Muscle of leg (tissue), 16 donors: ENCODE results near the gene TOPAZ1. TPM values are rescaled to one million over a fixed set of nuclear protein-coding genes. Genes with fewer than 3 reads are reported as not detected.

ENCODE experiments used
- DNase-seq: peaks from one replicate; pipeline ENCODE4 v3.0.0; 2013
- H3K27ac ChIP-seq: one replicate; pipeline ENCODE4 v1.5.1; 2013; ENCODE audit warnings: mild to moderate bottlenecking, low read length, control low read depth
- H3K27me3 ChIP-seq: one replicate; pipeline ENCODE4 v1.6.1; 2013; ENCODE audit warnings: low read length; ENCODE audit not compliant: control insufficient read depth, insufficient read depth
- H3K36me3 ChIP-seq: one replicate; pipeline ENCODE4 v1.6.1; 2013; ENCODE audit warnings: low read length; ENCODE audit not compliant: control insufficient read depth, insufficient read depth
- H3K4me1 ChIP-seq: one replicate; pipeline ENCODE4 v1.6.1; 2013; ENCODE audit warnings: low read length; ENCODE audit not compliant: control insufficient read depth, insufficient read depth
- H3K4me3 ChIP-seq: one replicate; pipeline ENCODE4 v1.5.1; 2013; ENCODE audit warnings: low read length, control low read depth
- H3K9me3 ChIP-seq: replicated peaks from 2 replicates; pipeline ENCODE4 v1.6.1; 2013; ENCODE audit warnings: low read depth, low read length; ENCODE audit not compliant: control insufficient read depth
- WGBS: methylation state at CpG from one replicate; pipeline ENCODE4 v1.1.5; 2013; ENCODE audit warnings: missing lambda C conversion rate; ENCODE audit not compliant: insufficient coverage; 5-methylcytosine and 5-hydroxymethylcytosine counted together
- long read RNA-seq, 11 donors: transcript quantifications; one replicate each; lab custom pipeline, GENCODE V29; 2026
- polyA plus RNA-seq, 8 donors: library from polyadenylated mRNA; unstranded; fragments of 120-200 nt; gene quantifications; one replicate each; pipeline versions ENCODE4 v1.2.1 to v1.2.3, GENCODE V29; 2013; ENCODE audit warnings: inconsistent platforms in 1 of 8, low replicate concordance in 1 of 8; ENCODE audit not compliant: insufficient read length in 8 of 8, insufficient read depth in 1 of 8
- total RNA-seq: library from RNA; stranded (reverse); fragments of 120-200 nt; gene quantifications from one replicate; pipeline ENCODE4 v1.2.4, GENCODE V29; 2013

Gene TOPAZ1
- not detected for total RNA-seq
- not detected for polyA plus RNA-seq
- long read RNA-seq, donor 1: 0 reads
- long read RNA-seq, donor 2: 0 reads
- long read RNA-seq, donor 3: 0 reads
- long read RNA-seq, donor 4: 0 reads
- long read RNA-seq, donor 5: 0 reads
- long read RNA-seq, donor 6: 0 reads
- long read RNA-seq, donor 7: 0 reads
- long read RNA-seq, donor 8: 0 reads
- long read RNA-seq, donor 9: 0 reads
- long read RNA-seq, donor 10: 0 reads
- long read RNA-seq, donor 11: 0 reads

- Histone ChIP-seq H3K27ac (no peak within 1 kb of the TSS), H3K4me3 (no peak within 1 kb of the TSS), H3K4me1 (no peaks in the 10 kb centered on the region), H3K36me3 (no peaks in the 10 kb centered on the region), H3K9me3 (no peaks in the 10 kb centered on the region), H3K27me3 (no peaks in the 10 kb centered on the region)
- no peak for DNase-seq
- 96% methylated on average over 35 of the region's 35 CpGs for WGBS
Measured at GRCh38 chr3:44241706-44242105, at the start of gene TOPAZ1. TSS of gene TOPAZ1 (plus strand) at chr3:44241886. CDS start at chr3:44242054, 168 bp downstream.

- H3K36me3 ChIP-seq: no peaks in the 10 kb centered on the region
- H3K9me3 ChIP-seq: no peaks in the 10 kb centered on the region
- no peak overlapping the region for H3K4me3 ChIP-seq
- no peaks in the 10 kb centered on the region for H3K4me1 ChIP-seq
- H3K27me3 ChIP-seq: peaks cover 5% of the 10 kb centered on the region
- DNase-seq: peak; percentile 81
- WGBS: 30% methylated on average over 2 of the region's 15 CpGs
- H3K27ac ChIP-seq: no peak overlapping the region
Measured at GRCh38 chr3:44198284-44199269, 43.1 kb upstream of the TOPAZ1 start.

- Histone ChIP-seq H3K27me3 (peaks cover 3% of the 10 kb centered on the region), H3K36me3 (no peaks in the 10 kb centered on the region), H3K4me1 (no peaks in the 10 kb centered on the region), H3K27ac (no peak overlapping the region), H3K4me3 (no peak overlapping the region), H3K9me3 (no peaks in the 10 kb centered on the region)
- 70% methylated on average over 3 of the region's 4 CpGs for WGBS
- DNase-seq: no peak
Measured at GRCh38 chr3:44206261-44206660, 35.4 kb upstream of the TOPAZ1 start.

- Histone ChIP-seq H3K4me3 (no peak overlapping the region), H3K36me3 (no peaks in the 10 kb centered on the region), H3K27ac (no peak overlapping the region), H3K4me1 (no peaks in the 10 kb centered on the region), H3K9me3 (no peaks in the 10 kb centered on the region), H3K27me3 (no peaks in the 10 kb centered on the region)
- no peak for DNase-seq
- WGBS: 58% methylated on average over 8 of the region's 11 CpGs
Measured at GRCh38 chr3:44206862-44207652, 34.6 kb upstream of the TOPAZ1 start.

GRCh38 chr3:44208086-44208485, 33.6 kb upstream of the TOPAZ1 start:
- no peaks in the 10 kb centered on the region for H3K27me3 ChIP-seq
- no peaks in the 10 kb centered on the region for H3K36me3 ChIP-seq
- DNase-seq: no peak
- no peaks in the 10 kb centered on the region for H3K4me1 ChIP-seq
- no peak overlapping the region for H3K4me3 ChIP-seq
- H3K27ac ChIP-seq: no peak overlapping the region
- H3K9me3 ChIP-seq: no peaks in the 10 kb centered on the region
- no CpG with 5 or more reads among the region's 1 CpG for WGBS

- H3K27me3 ChIP-seq: no peaks in the 10 kb centered on the region
- H3K4me1 ChIP-seq: no peaks in the 10 kb centered on the region
- no peak for DNase-seq
- no peaks in the 10 kb centered on the region for H3K9me3 ChIP-seq
- H3K4me3 ChIP-seq: no peak overlapping the region
- H3K27ac ChIP-seq: no peak overlapping the region
- no peaks in the 10 kb centered on the region for H3K36me3 ChIP-seq
Measured at GRCh38 chr3:44208568-44208967, 33.1 kb upstream of the TOPAZ1 start.

GRCh38 chr3:44210967-44211366, 30.7 kb upstream of the TOPAZ1 start:
- no peaks in the 10 kb centered on the region for H3K27me3 ChIP-seq
- H3K9me3 ChIP-seq: no peaks in the 10 kb centered on the region
- no peak overlapping the region for H3K27ac ChIP-seq
- H3K36me3 ChIP-seq: no peaks in the 10 kb centered on the region
- no peaks in the 10 kb centered on the region for H3K4me1 ChIP-seq
- no peak for DNase-seq
- no peak overlapping the region for H3K4me3 ChIP-seq

- H3K27ac ChIP-seq: no peak overlapping the region
- no peak overlapping the region for H3K4me3 ChIP-seq
- DNase-seq: no peak
- H3K36me3 ChIP-seq: no peaks in the 10 kb centered on the region
- 50% methylated on average over 1 of the region's 3 CpGs for WGBS
- H3K27me3 ChIP-seq: peaks cover 2% of the 10 kb centered on the region
- no peaks in the 10 kb centered on the region for H3K4me1 ChIP-seq
- H3K9me3 ChIP-seq: no peaks in the 10 kb centered on the region
Measured at GRCh38 chr3:44222337-44222736, 19.3 kb upstream of the TOPAZ1 start.

GRCh38 chr3:44223299-44223698, 18.4 kb upstream of the TOPAZ1 start:
- H3K4me1 ChIP-seq: no peaks in the 10 kb centered on the region
- DNase-seq: no peak
- no peaks in the 10 kb centered on the region for H3K9me3 ChIP-seq
- H3K4me3 ChIP-seq: no peak overlapping the region
- H3K36me3 ChIP-seq: no peaks in the 10 kb centered on the region
- 73% methylated on average over 2 of the region's 5 CpGs for WGBS
- no peak overlapping the region for H3K27ac ChIP-seq
- H3K27me3 ChIP-seq: peaks cover 2% of the 10 kb centered on the region

- no CpG with 5 or more reads among the region's 2 CpGs for whole genome bisulfite sequencing
- no peak for DNase-seq
Measured at GRCh38 chr3:44224131-44224530, 17.6 kb upstream of the TOPAZ1 start.

More at GRCh38 chr3:44224131-44224530, 17.6 kb upstream of the TOPAZ1 start:
- no peak overlapping the region for H3K4me3 ChIP-seq
- no peaks in the 10 kb centered on the region for H3K36me3 ChIP-seq
- H3K27ac ChIP-seq: no peak overlapping the region
- peaks cover 2% of the 10 kb centered on the region for H3K27me3 ChIP-seq
- H3K9me3 ChIP-seq: no peaks in the 10 kb centered on the region
- H3K4me1 ChIP-seq: no peaks in the 10 kb centered on the region
